HG02938 (cell line): Measurements from ENCODE around the gene ZNF385B.

Experiments used
- ATAC-seq: cut with Tn5 transposase; IDR thresholded peaks from one replicate; pipeline ENCODE4 v1.9.1; 2021; ENCODE audit warnings: mild to moderate bottlenecking, moderate library complexity; ENCODE audit not compliant: unreplicated experiment

ZNF385B gene

DNA sequence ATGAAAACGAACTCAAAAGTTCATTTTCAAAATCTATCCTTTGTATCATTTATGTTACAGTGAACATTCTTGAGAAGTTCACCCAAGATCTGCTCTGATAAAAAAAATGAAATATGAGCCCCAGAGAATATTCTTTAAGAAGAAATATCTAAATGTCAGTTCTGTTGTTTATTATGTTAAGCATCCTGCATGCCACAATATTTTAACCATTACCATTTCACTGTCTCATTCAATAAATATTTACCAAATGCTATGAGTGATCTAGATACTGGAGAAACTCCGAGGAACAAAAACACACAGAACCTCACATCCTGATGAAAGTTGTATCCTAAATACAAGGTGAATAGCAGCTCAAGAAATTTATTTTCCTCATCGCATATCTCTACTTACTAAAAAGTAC lies 170.2 kb downstream of the ZNF385B start:
- no peak for ATAC-seq

DNA sequence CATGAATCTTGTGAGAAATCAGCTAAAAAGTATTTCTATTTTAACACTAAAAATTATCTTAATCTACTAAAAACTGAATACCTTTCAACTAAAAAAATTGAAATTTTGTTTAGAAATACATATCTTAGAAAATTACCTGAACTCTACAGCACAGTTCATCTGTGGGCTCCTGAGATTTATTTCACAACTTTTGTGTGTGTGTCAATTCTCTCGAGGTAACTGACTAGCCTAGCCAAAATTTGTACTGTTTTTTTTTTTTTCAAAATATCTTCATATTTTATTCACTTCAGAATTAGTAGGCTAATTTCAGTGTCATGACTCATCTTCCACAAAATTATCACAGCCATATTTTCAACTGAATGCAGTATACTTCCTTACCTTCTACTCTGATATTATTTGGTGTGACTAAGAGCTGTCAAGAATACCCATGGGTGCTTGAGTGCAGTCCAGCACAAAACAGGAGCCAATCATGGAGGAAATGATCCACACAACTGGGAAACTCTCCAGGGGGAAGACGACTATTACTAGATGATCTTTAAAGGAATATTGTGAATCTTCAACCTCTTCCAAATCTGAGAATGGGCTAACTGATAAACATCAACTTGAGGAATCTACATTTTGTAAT lies 174.6 kb downstream of the ZNF385B start:
- ATAC-seq = no peak

DNA sequence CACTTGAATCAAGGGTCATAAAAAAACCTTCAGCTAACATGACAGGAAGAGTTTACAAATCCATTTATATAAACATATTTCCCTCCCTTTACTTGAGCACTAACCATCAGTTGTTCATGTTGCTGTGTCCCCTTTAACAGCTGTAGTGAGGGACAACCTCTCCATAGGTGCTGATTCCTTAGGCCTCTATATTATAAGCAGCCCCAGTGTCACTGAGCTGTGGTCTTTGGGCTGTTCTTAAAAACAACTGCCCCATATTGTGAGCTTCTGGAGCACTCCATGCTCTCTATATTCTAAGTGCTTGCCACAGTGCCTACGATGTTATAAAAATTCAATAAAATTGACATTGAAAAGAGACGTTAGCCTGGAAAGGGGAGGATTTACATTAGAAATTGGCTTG lies 175.3 kb downstream of the ZNF385B start:
- no peak for ATAC-seq

DNA sequence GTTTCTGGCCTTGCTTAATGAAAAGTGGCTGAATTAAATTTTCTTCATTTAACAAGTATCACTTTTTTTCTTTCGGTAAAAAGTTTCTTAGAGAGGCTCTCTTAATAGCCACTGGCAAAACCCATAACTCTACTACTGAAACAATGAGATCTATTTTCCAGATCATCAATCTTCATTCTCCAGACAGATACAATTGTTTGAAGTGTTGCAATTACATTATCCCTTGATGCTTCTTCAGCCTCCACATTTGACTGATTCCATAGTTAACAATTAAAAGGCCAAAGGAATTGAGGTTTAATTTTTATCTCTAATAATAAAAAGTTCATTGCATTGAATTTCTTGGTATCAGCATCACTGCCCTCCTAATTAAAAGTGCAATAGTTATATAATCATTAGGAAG lies 176.3 kb downstream of the ZNF385B start:
- no peak for ATAC-seq

DNA sequence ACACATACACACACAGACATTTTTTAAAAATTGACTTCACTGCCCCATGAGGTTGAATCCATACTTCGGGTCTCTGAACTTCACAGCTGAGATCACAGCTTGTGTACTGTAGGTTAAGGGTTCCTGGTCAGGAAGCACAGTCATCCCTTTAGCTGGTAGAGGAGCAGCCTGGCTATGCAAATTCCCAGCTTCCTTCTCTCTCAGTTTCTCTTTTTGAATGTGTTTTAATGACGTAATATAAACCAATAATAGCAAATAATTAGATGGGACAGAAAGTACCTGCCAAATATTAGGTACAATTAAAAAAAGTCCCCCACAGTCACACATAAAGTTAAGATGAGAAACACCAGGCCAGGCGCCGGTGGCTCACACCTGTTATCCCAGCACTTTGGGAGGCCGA lies 178.7 kb downstream of the ZNF385B start:
- ATAC-seq = peak; percentile 57

DNA sequence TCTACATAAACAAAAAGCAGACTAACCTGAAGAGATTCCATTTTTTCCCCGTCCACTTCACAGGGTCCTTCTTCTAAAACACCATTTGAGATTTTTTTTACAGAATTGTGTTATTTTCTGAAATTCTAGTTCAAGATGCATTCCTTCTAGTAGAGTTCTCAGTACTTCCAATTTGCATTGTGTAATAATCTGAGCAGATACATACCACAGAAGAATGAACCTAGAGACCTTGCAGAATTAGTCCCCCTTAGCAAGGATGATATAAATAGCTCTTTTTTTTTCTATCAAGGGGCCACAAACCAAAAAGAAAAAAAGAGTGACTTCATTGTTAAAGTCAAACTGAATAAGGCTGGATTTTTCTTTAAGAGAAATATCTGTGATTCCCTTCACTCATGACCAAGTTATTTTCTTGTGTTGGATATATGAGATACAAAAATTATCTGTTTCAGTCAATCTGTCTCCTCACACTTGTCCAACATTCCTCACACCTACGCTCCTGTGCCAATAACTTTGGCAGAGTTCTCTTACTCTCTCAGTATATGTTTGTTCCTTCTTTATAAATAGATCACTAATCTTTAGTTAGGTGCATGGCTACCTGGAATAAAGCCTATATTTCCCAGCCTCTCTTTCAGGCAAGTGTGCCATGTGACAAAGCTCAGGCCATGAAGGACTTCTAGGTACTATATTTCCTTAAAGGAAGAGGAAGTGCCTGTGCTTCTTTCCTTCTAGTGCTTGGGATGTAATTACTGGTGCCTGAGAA lies 183.5 kb downstream of the ZNF385B start:
- ATAC-seq = no peak

DNA sequence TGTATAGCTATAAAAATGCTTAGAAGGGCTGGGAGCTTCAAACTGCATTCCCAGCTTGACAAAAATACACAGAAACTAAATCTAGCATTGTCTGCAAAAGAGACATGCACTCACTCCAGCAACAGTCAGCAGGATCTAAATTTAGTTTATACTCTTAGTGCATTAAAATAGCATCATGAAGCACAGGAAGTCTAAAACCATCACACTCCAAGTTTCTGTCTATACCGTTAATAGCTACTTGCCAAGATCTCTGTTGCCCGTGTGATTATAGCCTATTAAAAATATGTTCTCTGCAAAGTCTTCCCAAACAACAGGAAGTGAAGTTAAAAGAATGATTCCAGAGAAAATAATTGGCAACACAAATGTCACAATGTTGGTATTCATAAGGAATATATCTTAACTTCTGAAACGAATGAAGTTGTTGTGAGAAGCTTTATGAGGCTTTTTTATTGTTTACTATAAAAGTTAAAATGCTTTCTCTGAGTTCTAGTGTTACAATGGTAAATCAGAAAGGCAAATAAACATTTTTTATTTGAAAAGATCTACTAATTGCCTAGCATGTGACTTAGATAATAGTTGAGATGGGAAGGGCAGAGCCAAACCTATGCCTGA lies 184.2 kb downstream of the ZNF385B start:
- no peak for ATAC-seq

DNA sequence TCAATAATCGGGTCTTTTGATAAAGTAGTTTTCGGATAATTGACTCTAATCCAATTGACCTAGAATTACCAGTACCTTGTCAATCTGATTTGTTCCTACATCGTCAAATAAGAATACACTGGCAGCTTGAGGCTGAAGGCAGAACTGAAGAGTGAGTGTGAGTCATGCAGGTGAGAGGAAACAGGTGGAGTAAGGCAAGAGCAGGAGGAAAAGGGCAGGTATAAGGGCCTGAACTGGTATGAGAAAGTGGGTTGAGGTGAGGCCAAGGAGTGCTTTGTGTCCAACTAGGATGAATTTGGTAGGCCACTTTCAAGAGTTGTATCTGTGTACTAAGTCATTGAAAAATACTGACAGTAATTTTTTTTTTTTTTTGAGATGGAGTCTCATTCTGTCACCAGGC lies 186.0 kb downstream of the ZNF385B start:
- no peak for ATAC-seq

DNA sequence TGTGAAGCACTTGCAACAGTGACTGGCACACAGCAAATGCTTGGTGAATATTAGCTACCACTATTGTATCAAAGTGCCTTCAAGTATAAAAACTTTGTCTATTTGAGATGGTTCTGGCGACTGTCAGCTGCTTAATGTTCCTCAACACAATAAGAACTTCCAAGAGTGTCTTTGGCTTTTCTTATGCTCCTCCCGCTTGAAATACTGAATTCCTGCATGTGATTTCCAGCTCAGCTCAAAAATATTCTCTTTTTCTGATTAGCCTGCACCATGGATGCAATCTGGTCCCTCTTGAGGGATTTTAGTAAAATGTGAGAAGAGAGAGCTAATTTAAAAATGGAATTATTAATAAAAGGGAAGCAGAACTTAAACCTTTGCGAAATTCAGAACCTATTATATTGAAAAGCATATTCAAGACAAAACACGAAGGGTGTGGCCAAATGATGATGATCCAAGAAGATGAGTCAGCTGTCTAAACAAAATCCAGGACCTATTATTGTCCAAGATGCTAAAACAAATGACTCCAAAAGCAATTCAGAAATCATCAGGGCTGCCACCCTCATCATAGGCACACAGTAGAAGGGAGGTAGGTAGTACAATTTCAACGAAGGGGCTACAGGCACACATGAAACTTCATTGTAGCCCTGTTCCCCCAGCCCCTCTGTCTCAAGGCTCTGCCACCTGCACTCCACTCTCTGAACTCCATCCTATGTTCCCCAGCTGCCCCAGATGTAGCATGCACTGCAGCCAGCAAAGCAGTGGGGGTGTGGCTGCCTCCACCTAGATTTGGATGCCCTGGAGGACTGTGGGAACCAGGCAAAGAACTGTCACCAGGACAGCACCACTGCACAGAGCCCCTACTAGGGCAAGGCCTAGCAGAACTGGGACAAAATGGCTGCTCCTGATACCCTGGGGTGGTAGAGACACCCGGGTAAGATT lies 190.1 kb downstream of the ZNF385B start:
- no peak for ATAC-seq

DNA sequence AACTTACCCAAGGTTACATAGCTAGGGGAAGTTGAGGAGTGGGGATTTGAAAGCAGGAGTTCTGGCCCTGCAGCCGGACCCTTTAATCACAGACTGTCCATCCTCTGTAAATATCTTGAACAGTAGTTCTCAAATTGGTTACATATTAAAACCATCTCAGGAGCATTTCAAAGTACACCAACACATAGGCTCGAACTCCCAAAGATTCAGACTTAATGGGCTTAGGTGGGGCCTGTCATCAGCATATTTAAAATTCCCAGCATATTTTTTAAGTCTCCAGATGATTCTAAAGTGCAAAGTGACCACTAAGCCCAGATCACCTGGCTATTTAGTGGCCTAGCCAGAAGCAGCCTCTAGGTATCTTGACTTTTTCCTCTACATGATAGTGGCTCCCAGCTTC lies 192.2 kb downstream of the ZNF385B start:
- no peak for ATAC-seq

DNA sequence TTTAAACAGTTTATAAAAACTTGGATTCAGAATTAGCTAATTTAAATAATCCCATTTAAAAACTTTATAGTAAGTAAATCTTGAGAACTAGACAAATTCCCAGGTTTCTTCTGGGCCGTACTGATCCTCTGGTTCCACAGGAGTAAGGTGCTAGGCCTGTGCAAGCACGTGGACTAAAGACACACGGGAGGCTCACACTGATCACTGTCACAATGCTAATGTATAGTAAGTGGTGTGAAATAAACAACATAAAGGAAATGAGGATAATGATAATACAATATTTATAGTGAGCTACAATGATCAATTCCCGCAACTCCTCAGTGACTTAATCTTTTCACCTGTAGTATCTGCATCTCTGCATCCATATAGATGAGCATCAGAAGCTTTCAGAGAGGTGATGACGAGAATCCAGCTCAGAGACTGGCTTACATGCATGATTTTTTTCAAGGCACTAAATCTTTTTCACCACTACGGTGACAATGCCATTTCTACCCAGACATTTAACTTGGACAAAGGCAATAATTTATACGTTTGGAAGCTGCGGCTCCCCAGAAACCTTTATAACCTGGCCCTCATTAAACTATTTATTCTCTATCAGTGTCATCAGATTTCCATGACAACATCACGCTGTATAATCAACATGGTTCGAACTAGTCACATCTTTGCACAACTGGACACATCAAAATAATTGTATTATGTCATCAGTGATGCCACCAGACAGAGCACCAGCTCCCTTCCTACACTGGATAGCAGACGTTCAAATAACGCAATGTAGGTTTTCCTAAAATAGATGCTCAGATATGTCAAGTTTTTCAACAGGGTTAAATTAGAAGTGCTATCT lies 196.2 kb downstream of the ZNF385B start:
- no peak for ATAC-seq

DNA sequence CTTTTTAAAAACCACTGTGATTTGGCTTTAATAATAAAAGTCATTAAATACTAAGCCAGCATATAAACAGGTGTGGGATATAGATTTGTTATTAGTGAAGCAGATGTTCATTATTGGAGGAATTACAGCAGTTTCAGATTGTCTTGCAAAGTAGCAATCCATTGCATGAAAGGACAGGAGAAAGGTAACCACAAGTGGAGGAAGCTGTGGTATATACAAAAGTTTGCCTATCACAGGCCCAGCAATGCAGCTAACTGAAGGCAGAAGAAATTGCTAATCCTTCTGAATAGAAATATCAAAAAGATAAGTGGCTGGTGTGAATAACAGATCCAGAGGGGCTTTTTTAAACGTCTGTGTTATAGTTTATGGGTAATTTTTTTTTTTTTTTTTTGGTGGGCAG lies 199.4 kb downstream of the ZNF385B start:
- no peak for ATAC-seq

DNA sequence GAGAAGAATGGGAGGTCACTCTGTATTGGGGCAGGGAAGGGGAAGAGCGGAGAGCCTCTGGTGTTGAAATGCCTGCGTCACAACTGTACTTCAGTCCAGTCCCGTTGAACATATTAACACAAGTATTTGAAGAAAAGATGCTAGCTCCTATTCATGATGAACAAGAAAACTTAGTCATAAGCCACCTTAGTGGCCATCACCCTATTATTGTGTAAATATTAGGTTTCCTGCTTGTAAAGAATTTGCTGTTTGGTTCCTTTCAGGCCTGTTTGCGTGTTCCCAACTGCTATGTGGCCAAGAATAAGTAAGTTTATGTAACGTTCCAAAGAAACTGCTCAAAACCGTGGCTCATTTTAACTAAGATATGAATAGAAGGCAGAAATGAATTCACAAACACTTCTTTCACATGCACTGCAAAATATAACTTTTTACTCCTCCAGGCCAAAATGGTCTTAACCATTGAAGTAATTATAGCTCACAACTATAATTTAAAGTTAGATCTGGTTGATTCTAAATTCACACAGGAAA lies 204.3 kb downstream of the ZNF385B start:
- no peak for ATAC-seq

DNA sequence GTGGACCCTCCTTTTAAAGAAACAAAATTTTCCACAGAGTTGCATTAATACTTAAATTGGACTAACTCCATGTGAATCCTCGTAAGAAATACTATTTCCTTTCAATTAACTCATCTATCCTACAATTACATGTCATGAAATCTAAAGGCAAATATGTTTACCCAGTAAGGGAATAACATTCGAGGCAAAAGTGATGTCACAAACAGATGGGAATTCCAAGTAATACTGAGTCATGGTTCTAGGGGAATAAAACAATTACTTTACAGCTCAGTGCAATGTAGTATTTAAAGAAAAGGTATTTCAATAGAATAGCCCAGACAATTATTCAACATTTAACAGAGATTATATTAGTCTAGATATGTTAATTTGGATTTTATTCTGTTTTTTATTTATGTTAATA lies 205.8 kb downstream of the ZNF385B start:
- ATAC-seq = no peak

DNA sequence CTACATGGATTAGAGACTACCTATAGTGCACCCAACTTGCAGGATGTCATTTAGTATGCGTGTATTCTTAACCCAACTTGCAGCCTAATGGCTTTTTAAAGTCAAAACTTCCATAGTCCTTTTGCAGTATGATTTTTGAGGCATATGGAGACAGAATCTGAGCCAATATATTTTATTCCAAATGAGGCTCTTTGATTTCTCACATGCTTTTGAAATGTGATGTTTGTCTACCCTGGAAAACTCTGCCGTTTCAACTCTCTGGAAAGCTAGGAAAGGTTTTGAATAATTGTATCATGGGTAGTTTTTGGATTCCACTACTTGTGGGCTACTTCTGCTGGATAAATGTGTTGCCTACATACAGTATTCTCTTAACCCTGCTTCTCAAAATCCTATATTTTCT lies 206.6 kb downstream of the ZNF385B start:
- no peak for ATAC-seq

DNA sequence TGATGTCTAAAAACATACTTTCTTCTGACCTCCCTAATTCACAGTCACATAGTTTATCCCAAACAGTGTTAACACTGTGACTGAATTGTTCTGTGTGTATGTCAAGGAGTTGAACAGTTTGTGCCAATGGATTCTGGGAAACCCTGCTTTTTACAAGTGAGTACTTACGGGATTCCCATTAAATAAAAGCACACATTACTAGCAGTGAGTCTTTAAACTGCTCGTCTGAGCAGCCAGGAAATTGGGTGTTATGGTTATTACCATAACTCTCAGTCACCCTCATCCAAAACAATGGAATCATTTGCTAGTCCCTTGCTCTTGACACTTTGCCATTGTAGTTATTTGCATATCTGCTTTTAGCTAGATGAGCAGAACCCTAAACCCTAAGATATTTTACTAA lies 209.1 kb downstream of the ZNF385B start:
- no peak for ATAC-seq

DNA sequence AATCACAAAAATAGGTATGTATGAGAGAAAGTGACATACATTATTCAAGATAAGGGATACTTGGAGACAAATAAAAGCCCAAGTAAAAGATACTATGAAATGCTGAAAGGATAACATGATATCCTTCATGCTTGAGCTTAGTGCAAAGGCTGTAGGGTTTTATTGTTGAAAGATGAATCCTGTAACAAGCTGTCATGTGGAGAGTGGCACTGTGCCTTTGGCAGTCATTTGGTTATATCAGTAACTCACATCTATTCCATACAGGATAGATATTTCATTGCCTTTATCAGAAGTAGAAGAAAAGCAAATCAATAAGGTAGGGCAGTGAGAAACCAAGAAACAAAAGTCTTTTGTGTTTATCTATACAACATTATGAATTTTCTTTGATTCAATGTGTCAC lies 211.0 kb downstream of the ZNF385B start:
- ATAC-seq = no peak

DNA sequence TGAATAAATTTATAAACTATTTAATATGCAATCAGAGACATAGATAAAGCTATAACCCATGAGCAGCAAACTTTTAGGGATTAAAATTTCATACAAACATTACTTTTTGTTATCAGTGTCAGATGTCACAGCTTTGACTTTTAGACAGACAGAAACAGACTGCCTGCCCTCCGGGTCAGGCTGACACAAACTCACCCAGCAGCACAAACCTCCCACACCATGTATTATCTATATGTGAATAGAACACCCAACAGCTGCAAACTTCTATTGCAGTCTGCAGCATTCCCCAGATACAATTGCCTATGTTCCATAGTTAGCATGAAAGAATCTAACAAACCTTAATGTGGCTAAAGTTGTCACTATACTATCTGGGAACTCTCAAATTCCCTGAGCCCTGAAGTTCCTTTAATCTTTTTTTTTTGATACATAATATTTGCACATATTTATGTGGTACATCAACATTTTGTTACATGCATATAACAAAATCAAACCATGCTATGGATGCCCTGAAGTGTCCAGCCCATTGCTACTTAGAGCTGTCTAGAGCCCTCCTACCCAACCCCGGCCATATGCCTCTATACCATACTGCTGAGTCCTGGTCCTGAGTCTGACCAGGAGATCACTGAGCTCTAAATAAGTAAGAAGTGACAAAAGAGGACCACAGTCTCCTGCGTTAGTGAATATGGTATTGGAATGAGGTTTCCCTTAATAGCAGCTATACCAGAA lies 214.4 kb downstream of the ZNF385B start:
- ATAC-seq = no peak

DNA sequence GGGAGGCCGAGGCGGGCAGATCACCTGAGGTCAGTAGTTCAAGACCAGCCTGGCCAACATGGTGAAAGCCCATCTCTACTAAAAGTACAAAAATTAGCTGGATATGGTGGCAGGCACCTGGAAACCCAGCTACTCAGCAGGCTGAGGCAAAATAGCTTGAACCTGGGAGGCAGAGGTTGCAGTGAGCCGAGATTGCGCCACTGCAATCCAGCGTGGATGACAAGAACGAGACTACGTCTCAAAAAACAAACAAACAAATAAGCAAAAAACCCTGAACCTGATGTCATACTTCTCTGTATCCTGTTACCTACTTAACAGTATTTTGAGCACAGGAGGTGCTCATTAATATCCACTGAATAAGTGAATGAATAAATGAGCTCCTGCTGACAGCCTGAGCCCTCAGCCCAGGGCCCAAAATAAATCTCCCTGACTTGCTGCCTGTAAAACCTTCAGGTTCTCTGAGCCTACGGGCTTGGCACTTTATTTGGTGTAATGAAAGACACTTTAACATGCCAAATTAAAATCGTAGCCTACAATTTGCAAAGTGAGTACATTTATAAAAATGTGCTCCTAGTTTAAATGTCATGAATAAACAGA lies 215.1 kb downstream of the ZNF385B start:
- no peak for ATAC-seq
